SK-N-SH (cell line): Measurements from ENCODE around the gene SMPD3. TPM values are rescaled to one million over a fixed set of nuclear protein-coding genes. Genes with fewer than 3 reads are reported as not detected.

Experiments used
- CTCF ChIA-PET: fragments of 300-600, 350-600 bp; formaldehyde crosslinking; extraction: SDS; loops from one replicate; lab custom pipeline; 2021; lab: Yijun Ruan, JAX
- POLR2A ChIA-PET: fragments of 350-600 bp; sonication (Branson Sonifier 250); formaldehyde crosslinking; extraction: SDS; loops from one replicate; lab custom pipeline; 2020; ENCODE audit warnings: antibody characterized with exemption, inconsistent platforms; lab: Yijun Ruan, JAX
- DNase-seq: peaks from one replicate; pipeline ENCODE4 v3.0.0; 2012
- H2AFZ ChIP-seq: fragments of 200-600 bp; sonication (generic); 2 replicates; pipeline ENCODE4 v1.8.1; 2016; ENCODE audit warnings: antibody characterized with exemption, mild to moderate bottlenecking, low read depth
- H3F3A ChIP-seq: fragments of 200-600 bp; sonication (generic); replicated peaks from 2 replicates; pipeline ENCODE3; 2016; ENCODE audit warnings: antibody characterized with exemption, mild to moderate bottlenecking; ENCODE audit not compliant: insufficient read depth
- H3K27ac ChIP-seq, 2 experiments: fragments of 200-500 bp in 1 of 2; fragments of 200-600 bp in 1 of 2; sonication (Bioruptor generic) in 1 of 2; sonication (generic), shearing (Covaris generic) in 1 of 2; 2 replicates each; pipeline versions ENCODE4 v1.5.1 to v1.6.1; 2014 to 2016; ENCODE audit warnings: low read depth in 2 of 2, inconsistent platforms in 1 of 2, low read length in 1 of 2, mild to moderate bottlenecking in 1 of 2, mixed read lengths in 1 of 2
- H3K27me3 ChIP-seq: fragments of 200-600 bp; sonication (generic), shearing (Covaris generic); 2 replicates; pipeline ENCODE4 v1.6.1; 2016; ENCODE audit warnings: mixed run types; ENCODE audit not compliant: insufficient read depth
- H3K36me3 ChIP-seq, 2 experiments: fragments of 200-500 bp in 1 of 2; fragments of 200-600 bp in 1 of 2; sonication (Bioruptor generic) in 1 of 2; sonication (generic) in 1 of 2; replicated peaks in 1 of 2; 2 replicates each; pipeline versions ENCODE3 to v1.5.1; 2014 to 2016; ENCODE audit warnings: low read length in 1 of 2, mild to moderate bottlenecking in 1 of 2; ENCODE audit not compliant: insufficient read depth in 2 of 2, control insufficient read depth in 1 of 2
- H3K4me1 ChIP-seq, 2 experiments: fragments of 200-500 bp in 1 of 2; fragments of 200-600 bp in 1 of 2; sonication (Bioruptor generic) in 1 of 2; sonication (generic), shearing (Covaris generic) in 1 of 2; 2 replicates each; pipeline versions ENCODE4 v1.5.1 to v1.6.1; 2014 to 2016; ENCODE audit warnings: low read depth in 1 of 2, low read length in 1 of 2, mixed run types in 1 of 2; ENCODE audit not compliant: insufficient read depth in 2 of 2, control insufficient read depth in 1 of 2
- H3K4me2 ChIP-seq: fragments of 200-600 bp; sonication (generic), shearing (Covaris generic); 2 replicates; pipeline ENCODE4 v1.6.1; 2017; ENCODE audit warnings: mixed run types
- H3K4me3 ChIP-seq, 2 experiments: fragments of 200-500 bp in 1 of 2; fragments of 200-600 bp in 1 of 2; sonication (Bioruptor generic) in 1 of 2; sonication (generic), shearing (Covaris generic) in 1 of 2; 2 replicates each; pipeline versions ENCODE4 v1.5.1 to v1.8.1; 2014 to 2016; ENCODE audit warnings: low read depth in 2 of 2, inconsistent platforms in 1 of 2, low read length in 1 of 2, mild to moderate bottlenecking in 1 of 2, mixed read lengths in 1 of 2, moderate library complexity in 1 of 2
- H3K79me2 ChIP-seq: fragments of 200-600 bp; sonication (generic); 2 replicates; pipeline ENCODE4 v1.8.1; 2017; ENCODE audit warnings: mild to moderate bottlenecking; ENCODE audit not compliant: insufficient read depth
- H3K9ac ChIP-seq: fragments of 200-600 bp; sonication (generic); 2 replicates; pipeline ENCODE4 v1.6.1; 2017; ENCODE audit warnings: mixed run types
- H3K9me2 ChIP-seq: fragments of 200-600 bp; sonication (generic); 2 replicates; pipeline ENCODE4 v1.6.1; 2017; ENCODE audit warnings: mixed run types
- H3K9me3 ChIP-seq: fragments of 200-600 bp; sonication (generic); 2 replicates; pipeline ENCODE4 v1.6.1; 2017; ENCODE audit warnings: mixed run types, mild to moderate bottlenecking, moderate library complexity
- H4K20me1 ChIP-seq: fragments of 200-600 bp; sonication (generic); 2 replicates; pipeline ENCODE4 v1.6.1; 2017; ENCODE audit warnings: mild to moderate bottlenecking, mixed run types; ENCODE audit not compliant: insufficient read depth
- FOSL2 ChIP-seq: IDR thresholded peaks from 2 replicates; pipeline ENCODE4 v1.4.0; 2012; ENCODE audit warnings: low read depth, mild to moderate bottlenecking, moderate library complexity, borderline replicate concordance
- MEF2A ChIP-seq: IDR thresholded peaks from 2 replicates; pipeline ENCODE4 v1.4.0; 2012; ENCODE audit warnings: low read depth, borderline replicate concordance
- NFIC ChIP-seq: IDR thresholded peaks from 2 replicates; pipeline ENCODE4 v1.4.0; 2012; ENCODE audit warnings: borderline replicate concordance
- RAD21 ChIP-seq: IDR thresholded peaks from 2 replicates; pipeline ENCODE4 v1.6.1; 2012; ENCODE audit warnings: mild to moderate bottlenecking, low read length
- REST ChIP-seq: IDR thresholded peaks from 2 replicates; pipeline ENCODE4 v1.6.1; 2012; ENCODE audit warnings: mild to moderate bottlenecking, low read depth, low read length, moderate library complexity
- SMC3 ChIP-seq: IDR thresholded peaks from 2 replicates; pipeline ENCODE4 v1.6.1; 2012; ENCODE audit warnings: low read depth, low read length, improper control_type of control experiment
- TCF12 ChIP-seq: IDR thresholded peaks from 2 replicates; pipeline ENCODE4 v1.4.0; 2012
- TEAD4 ChIP-seq: IDR thresholded peaks from 2 replicates; pipeline ENCODE4 v1.4.0; 2012; ENCODE audit warnings: mild to moderate bottlenecking, borderline replicate concordance; ENCODE audit not compliant: insufficient read depth
- ZBTB33 ChIP-seq: IDR thresholded peaks from 2 replicates; pipeline ENCODE4 v1.4.0; 2012; ENCODE audit warnings: low read depth, borderline replicate concordance
- WGBS: methylation state at CpG from one replicate; pipeline ENCODE4 v1.1.6; 2017; ENCODE audit warnings: low lambda C conversion rate; 5-methylcytosine and 5-hydroxymethylcytosine counted together
- polyA plus RNA-seq, 3 experiments: library from polyadenylated mRNA; depleted of rRNA; stranded (reverse); fragments of >200 nt; gene quantifications; 2 replicates each; pipeline ENCODE4 v1.2.3, GENCODE V29; 2012
- TF ChIP-seq, protein P1 (sequence below): fragments of 200-600 bp; sonication (generic); IDR thresholded peaks from 2 replicates; pipeline ENCODE4 v1.6.1; 2017; ENCODE audit warnings: antibody characterized with exemption, mild to moderate bottlenecking, moderate library complexity

The SMPD3 gene
- polyA plus RNA-seq, 1 of the 3 experiments (the other 2 are of a cell fraction), result 0.38 TPM

DNA sequence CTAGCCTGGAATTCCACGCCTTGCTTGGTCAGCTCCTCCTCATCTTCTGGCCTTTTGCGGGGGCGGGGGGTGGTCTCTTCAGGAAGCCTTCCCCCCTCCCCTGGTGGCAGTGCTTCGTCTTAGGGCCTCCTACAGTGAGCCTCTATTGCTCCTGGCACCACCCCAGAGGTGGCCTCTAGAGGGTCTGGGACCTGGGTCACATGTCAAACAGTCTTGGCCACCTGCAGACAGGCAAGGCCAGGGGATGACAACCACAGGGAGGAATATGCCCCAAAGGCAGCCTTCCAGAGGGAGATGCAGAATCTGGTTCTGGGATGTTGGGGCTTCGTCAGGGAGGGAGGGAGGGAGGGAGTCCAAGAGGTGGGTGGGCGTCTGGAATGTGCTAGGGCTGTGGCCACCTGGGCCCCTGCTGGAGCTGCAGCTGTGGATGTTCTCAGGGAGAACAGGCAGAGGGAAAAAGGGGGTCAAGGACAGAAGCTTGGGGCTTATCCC is 50.6 kb downstream of the SMPD3 start:
- Histone ChIP-seq H3K9ac (no peak overlapping the region), H3K36me3 (no peaks in the 10 kb centered on the region), H3K79me2 (no peaks in the 10 kb centered on the region), H3K9me2 (no peaks in the 10 kb centered on the region), H3K4me2 (no peak overlapping the region), H3K4me1 (peaks cover 0 to 16% of the 10 kb centered on the region in 2 experiments; a peak in 1 of 4 replicates), H3K9me3 (no peaks in the 10 kb centered on the region), H3K27ac (no peak overlapping the region), H3K27me3 (no peaks in the 10 kb centered on the region; the same call in 1 of the 2 replicates), H4K20me1 (no peaks in the 10 kb centered on the region), H3F3A (peaks cover 4% of the 10 kb centered on the region), H3K4me3 (no peak overlapping the region), H2AFZ (no peak overlapping the region)
- ChIA-PET POLR2A (no interaction called here), CTCF (interaction anchor here (0.6 to 3.8 kb wide), 10 partner anchors 9 to 1934 kb away, joined by 3 to 24 read pairs (median 4); no protein-coding TSS in a partner anchor)
- DNase-seq, result no peak
- 47% methylated on average over 6 of the region's 6 CpGs for WGBS
- no peak for TF ChIP-seq ZBTB33
- TF ChIP-seq RAD21, result no peak
- no peak for TF ChIP-seq REST
- no peak for TF ChIP-seq NFIC
- no peak for TF ChIP-seq TCF12

DNA sequence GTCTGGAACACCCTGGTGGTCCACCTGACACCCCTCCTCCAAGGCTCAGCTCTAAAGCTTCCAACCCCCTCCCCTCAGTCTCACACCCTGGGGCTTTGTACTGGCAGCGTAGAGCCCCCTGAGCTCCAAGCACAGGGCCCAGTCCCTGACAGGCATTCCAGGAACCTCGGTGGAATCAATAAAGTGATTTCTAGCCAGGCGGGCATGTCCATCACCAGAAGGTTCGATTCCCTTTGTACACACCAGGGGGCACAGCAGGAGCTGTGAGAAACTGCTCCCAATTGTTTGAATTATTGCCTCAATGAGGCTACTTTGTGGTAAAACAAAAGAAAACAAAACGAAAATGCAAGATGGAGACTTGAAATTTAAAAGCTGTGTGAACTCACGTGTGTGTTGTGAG is 51.8 kb downstream of the SMPD3 start:
- no peaks in the 10 kb centered on the region for H3K9me2 ChIP-seq
- no peaks in the 10 kb centered on the region for H3K36me3 ChIP-seq
- TF ChIP-seq, protein P1, sequence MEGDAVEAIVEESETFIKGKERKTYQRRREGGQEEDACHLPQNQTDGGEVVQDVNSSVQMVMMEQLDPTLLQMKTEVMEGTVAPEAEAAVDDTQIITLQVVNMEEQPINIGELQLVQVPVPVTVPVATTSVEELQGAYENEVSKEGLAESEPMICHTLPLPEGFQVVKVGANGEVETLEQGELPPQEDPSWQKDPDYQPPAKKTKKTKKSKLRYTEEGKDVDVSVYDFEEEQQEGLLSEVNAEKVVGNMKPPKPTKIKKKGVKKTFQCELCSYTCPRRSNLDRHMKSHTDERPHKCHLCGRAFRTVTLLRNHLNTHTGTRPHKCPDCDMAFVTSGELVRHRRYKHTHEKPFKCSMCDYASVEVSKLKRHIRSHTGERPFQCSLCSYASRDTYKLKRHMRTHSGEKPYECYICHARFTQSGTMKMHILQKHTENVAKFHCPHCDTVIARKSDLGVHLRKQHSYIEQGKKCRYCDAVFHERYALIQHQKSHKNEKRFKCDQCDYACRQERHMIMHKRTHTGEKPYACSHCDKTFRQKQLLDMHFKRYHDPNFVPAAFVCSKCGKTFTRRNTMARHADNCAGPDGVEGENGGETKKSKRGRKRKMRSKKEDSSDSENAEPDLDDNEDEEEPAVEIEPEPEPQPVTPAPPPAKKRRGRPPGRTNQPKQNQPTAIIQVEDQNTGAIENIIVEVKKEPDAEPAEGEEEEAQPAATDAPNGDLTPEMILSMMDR, result peak; percentile 51
- TF ChIP-seq SMC3 (peak; percentile 53), MEF2A (no peak), RAD21 (peak; percentile 69), TEAD4 (no peak), FOSL2 (no peak)
- TF ChIP-seq, all 33 proteins: peak for 3
- no peak overlapping the region for H3K27ac ChIP-seq
- H3F3A ChIP-seq, result no peaks in the 10 kb centered on the region
- H3K9me3 ChIP-seq, result no peaks in the 10 kb centered on the region
- H3K9ac ChIP-seq, result no peak overlapping the region
- 33% methylated on average over 6 of the region's 6 CpGs for WGBS
- ChIA-PET CTCF (interaction anchor here (0.6 to 3.8 kb wide), 25 partner anchors 10 to 404 kb away, joined by 3 to 24 read pairs (median 4); no protein-coding TSS in a partner anchor), POLR2A (interaction anchor here (0.9 kb wide), 1 partner anchor 10 kb away, joined by 3 read pairs; no protein-coding TSS in a partner anchor)
- H3K4me2 ChIP-seq, result no peak overlapping the region
- no peaks in the 10 kb centered on the region; the same call in 1 of the 2 replicates for H3K27me3 ChIP-seq
- H3K79me2 ChIP-seq, result no peaks in the 10 kb centered on the region
- H4K20me1 ChIP-seq, result no peaks in the 10 kb centered on the region
- no peak overlapping the region for H3K4me3 ChIP-seq
- DNase-seq, result peak; percentile 49
- peaks cover 0 to 16% of the 10 kb centered on the region in 2 experiments; a peak in 1 of 4 replicates for H3K4me1 ChIP-seq
- H2AFZ ChIP-seq, result no peak overlapping the region
